Activated CD8-positive, alpha-beta memory T cell treated with anti-CD3 and anti-CD28 coated beads, Interleukin-2, amount 50 U/mL, for 1 hour (primary cell): ENCODE measurements around the gene IFI44.
A peak's percentile ranks its signal among the peaks of the same experiment; 100 is the strongest.

ENCODE experiments used
- DNase-seq: peaks from one replicate; pipeline ENCODE4 v3.0.0-alpha.2; 2020; ENCODE audit errors: extremely low read depth

The IFI44 gene

GRCh38 chr1:78649628-78650027 lies at the start of gene IFI44:
TSS of gene IFI44 (plus strand) at chr1:78649831. CDS start at chr1:78650196, 365 bp downstream.
- DNase-seq: peak; percentile 31

- DNase-seq: no peak
Observed at GRCh38 chr1:78601068-78601467, 48.6 kb upstream of the IFI44 start.

- DNase-seq: no peak
Observed at GRCh38 chr1:78603206-78603605, 46.4 kb upstream of the IFI44 start.

- no peak for DNase-seq
Observed at GRCh38 chr1:78604643-78605042, 45.0 kb upstream of the IFI44 start.

DNA sequence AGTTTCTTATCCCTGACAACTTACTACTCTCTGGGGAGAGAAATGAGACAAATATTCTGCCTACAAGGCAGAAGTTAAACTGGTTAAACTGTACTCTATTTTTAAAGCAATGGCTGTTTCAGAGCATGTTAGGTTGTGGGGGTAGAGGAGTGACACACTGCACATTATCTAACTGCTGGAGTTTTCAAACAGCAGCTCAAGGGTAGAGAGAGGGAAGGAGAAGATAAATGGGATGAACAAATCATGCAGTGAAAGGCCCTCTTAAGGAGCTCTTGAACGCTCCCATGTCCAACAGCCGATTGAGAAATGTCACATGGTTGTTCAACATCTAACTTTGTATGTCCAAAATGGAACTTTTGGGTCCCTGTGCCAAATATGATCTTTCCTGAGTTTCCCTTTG lies 43.4 kb upstream of the IFI44 start:
- DNase-seq: no peak

- no peak for DNase-seq
Observed at GRCh38 chr1:78607334-78607927, 42.2 kb upstream of the IFI44 start.

- DNase-seq: no peak
Observed at GRCh38 chr1:78607944-78608343, 41.7 kb upstream of the IFI44 start.

DNA sequence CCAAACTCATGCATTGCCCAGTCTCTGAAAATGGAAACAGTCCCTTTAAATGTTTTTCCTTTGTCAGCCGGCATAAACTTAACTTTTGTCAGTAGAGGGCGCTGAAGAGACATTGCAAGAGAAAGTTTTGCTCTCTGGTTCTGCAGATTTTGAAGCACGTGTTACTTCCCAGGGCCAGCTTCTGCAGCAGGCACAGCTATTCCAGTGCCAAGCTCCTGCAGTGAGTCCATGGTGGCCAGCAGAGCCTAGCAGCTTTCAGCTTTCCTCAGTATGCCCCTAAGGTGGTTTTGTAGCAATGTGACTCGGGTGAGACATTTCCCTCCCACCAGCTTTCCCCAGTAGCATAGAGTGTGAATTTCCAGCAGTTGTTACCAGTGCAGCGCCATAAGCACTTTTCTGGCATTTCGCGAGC lies 32.0 kb upstream of the IFI44 start:
- DNase-seq: peak; percentile 28

DNA sequence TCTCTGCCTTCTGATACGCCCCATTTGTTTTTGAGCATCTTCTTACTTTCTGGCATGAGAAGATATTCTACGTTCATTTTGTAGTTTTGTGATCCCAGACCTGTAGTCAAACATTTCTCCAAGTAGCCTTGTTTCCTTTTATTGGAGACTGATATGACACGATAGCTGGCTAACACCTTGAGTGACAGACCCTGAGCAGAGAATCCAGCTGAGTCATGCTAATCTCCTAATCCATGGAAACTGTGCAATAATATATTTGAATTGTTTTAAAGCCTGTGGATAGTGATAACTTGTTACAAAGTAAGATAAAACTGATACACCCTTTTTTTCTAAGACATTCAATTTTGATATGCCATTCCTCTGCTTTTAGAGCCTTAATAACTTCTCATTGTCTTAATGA lies 30.6 kb upstream of the IFI44 start:
- no peak for DNase-seq

DNA sequence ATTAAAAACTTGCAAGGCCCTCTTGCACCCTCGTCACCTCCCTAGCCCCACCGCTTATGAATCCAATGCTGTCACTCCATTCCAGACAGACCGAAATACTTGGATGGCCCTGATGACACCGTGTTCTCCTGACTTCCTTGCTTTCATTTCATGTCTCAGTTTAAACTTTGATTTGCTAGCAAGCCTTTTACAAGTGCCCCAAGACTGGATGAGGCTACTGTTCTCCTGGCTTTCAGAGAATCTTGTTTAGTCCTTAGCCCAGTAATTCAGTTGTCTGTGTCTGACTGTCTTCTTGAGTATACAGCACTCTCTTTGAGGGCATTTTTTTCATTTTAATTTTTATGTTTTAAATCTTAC lies 30.2 kb upstream of the IFI44 start:
- no peak for DNase-seq

GRCh38 chr1:78619803-78620579 lies 29.6 kb upstream of the IFI44 start, which contains the start of gene IFI44L:
TSS of gene IFI44L (plus strand) at chr1:78620448. CDS start at chr1:78627916, 7,468 bp downstream.
- DNase-seq: no peak

DNA sequence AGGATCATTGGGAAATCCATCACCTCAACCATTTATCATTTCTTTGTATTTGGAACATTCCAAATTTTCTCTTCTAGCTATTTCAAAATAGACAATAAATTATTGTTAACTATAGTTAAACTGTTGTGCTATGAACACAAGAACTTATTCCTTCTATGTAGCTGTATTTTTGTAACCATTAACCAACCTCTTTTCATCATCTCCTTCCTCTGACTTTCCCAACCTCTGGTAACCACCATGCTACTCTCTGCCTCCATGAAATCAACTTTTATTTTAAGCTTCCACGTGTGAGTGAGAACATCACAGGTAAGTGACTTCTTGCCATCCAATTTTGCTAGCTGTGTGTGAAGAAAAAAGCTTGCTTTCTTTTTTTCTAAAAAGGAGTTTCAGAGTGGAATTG lies 29.0 kb upstream of the IFI44 start:
- no peak for DNase-seq

- no peak for DNase-seq
Observed at GRCh38 chr1:78622548-78622947, 27.1 kb upstream of the IFI44 start.

GRCh38 chr1:78624035-78624434 lies 25.6 kb upstream of the IFI44 start:
- no peak for DNase-seq

- DNase-seq: no peak
Observed at GRCh38 chr1:78627321-78627720, 22.3 kb upstream of the IFI44 start.

DNA sequence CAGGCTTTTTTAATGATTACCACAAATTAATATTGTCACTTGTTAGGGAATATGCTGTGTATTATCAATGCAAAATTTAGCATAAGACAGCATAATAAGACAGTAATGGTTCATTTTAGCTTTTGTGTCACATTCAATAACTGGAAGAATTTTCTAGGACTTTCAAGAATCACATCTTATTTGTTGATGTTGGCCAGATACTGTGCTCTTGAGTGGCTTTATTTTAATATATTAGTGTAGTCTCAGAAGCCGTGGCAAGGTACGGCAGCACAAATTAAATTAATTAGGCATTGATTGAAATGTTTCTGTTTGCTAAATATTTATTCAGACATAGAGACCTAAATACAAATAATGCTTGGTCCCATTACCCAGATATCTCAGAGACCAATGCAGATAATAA lies 19.0 kb upstream of the IFI44 start:
- no peak for DNase-seq

- DNase-seq: no peak
Observed at GRCh38 chr1:78633209-78633608, 16.4 kb upstream of the IFI44 start.

DNA sequence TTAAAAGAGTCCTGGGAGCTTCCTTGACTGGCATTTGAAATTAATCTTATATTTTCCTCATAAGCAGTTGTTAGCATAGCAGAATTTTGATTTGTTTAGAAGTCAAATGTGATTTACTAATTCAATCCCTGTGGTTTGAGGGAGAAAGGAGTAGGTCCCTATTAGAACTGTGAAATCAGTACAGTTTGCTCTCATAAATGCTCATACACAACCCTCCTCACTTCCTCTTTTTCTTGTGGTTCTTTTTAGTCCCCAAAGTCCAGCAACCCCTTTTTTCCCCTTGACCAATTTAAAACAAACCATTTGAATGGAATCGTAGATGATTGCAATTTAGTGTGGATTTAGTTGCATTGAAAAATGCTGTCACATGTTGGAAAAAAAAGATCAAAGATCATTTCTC lies 9.2 kb upstream of the IFI44 start:
- DNase-seq: no peak

GRCh38 chr1:78641558-78641957 lies 8.1 kb upstream of the IFI44 start:
- DNase-seq: no peak

GRCh38 chr1:78645723-78646122 lies 3.9 kb upstream of the IFI44 start:
- no peak for DNase-seq

DNA sequence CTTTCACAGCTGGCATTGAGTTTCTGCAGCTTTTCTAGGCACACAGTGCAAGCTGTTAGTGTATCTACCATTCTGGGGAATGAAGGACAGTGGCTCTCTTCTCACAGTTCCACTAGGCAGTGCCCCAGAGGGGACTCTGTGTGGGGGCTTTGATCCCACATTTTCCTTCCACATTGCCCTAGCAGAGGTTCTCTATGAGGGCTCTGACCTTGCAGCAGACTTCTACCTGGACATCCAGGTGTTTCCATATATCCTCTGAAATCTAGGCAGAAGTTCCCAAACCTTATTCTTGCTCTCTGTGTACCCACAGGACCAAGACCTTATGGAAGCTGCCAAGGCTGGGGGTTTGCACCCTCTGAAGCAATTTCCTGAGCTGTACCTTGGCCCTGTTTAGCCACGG lies 2.4 kb upstream of the IFI44 start:
- DNase-seq: no peak

DNA sequence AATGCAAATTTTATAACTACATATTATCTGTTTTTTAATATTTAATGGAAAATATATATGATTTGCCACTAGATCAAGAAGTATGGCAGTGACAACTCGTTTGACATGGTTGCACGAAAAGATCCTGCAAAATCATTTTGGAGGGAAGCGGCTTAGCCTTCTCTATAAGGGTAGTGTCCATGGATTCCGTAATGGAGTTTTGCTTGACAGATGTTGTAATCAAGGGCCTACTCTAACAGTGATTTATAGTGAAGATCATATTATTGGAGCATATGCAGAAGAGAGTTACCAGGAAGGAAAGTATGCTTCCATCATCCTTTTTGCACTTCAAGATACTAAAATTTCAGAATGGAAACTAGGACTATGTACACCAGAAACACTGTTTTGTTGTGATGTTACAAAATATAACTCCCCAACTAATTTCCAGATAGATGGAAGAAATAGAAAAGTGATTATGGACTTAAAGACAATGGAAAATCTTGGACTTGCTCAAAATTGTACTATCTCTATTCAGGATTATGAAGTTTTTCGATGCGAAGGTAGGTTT lies 556 bp downstream of the IFI44 start:
- DNase-seq: no peak

DNA sequence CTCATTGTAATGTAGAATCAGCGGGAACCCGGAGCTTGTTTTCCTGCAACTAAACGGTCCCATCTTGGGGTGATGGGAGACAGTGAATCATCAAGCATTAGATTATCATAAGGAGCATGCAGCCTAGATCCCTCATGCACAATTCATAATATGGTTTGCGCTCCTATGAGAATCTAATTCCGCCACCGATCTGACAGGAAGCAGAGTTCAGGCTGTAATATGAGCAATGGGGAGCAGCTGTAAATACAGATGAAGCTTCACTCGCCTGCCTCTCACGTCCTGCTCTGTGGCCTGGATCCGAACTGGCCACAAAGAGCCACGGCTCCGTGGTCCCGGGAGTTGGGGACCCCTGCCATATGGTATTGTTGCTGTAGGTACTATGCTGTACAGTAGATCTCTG lies 1.6 kb downstream of the IFI44 start:
- no peak for DNase-seq
